ENCODE data around the gene GCN1.

GCN1 gene

GRCh38 chr12:120172053-120172452, 22.5 kb downstream of the GCN1 start:
- DNase-seq, result no peak

GRCh38 chr12:120170631-120171030, 23.9 kb downstream of the GCN1 start:
- DNase-seq, result no peak

- no peak for DNase-seq
Observed at GRCh38 chr12:120169946-120170345, 24.6 kb downstream of the GCN1 start.

- DNase-seq, result no peak
Observed at GRCh38 chr12:120168337-120168736, 26.2 kb downstream of the GCN1 start.

GRCh38 chr12:120167529-120168095, 26.9 kb downstream of the GCN1 start:
- DNase-seq, result no peak

GRCh38 chr12:120164293-120164692, 30.2 kb downstream of the GCN1 start:
- DNase-seq, result no peak

GRCh38 chr12:120162763-120163162, 31.8 kb downstream of the GCN1 start:
- DNase-seq, result no peak

GRCh38 chr12:120161852-120162251, 32.7 kb downstream of the GCN1 start:
- DNase-seq, result no peak

- no peak for DNase-seq
Observed at GRCh38 chr12:120159509-120160237, 34.8 kb downstream of the GCN1 start.

GRCh38 chr12:120158351-120158750, 36.2 kb downstream of the GCN1 start:
- no peak for DNase-seq

- no peak for DNase-seq
Observed at GRCh38 chr12:120157678-120158077, 36.8 kb downstream of the GCN1 start.

- no peak for DNase-seq
Observed at GRCh38 chr12:120156315-120157259, 37.9 kb downstream of the GCN1 start.

- DNase-seq, result no peak
Observed at GRCh38 chr12:120155072-120155471, 39.4 kb downstream of the GCN1 start.

- DNase-seq, result no peak
Observed at GRCh38 chr12:120150919-120151525, 43.5 kb downstream of the GCN1 start.

- no peak for DNase-seq
Observed at GRCh38 chr12:120148011-120148410, 46.5 kb downstream of the GCN1 start.

- no peak for DNase-seq
Observed at GRCh38 chr12:120145164-120145563, 49.4 kb downstream of the GCN1 start.

- no peak for DNase-seq
Observed at GRCh38 chr12:120144215-120144614, 50.3 kb downstream of the GCN1 start.

- no peak for DNase-seq
Observed at GRCh38 chr12:120142231-120142877, 52.2 kb downstream of the GCN1 start.

- DNase-seq, result no peak
Observed at GRCh38 chr12:120141336-120141735, 53.2 kb downstream of the GCN1 start.

GRCh38 chr12:120140603-120141002, 53.9 kb downstream of the GCN1 start:
- no peak for DNase-seq

- DNase-seq, result no peak
Observed at GRCh38 chr12:120139958-120140357, 54.6 kb downstream of the GCN1 start.

- DNase-seq, result no peak
Observed at GRCh38 chr12:120138366-120138765, 56.1 kb downstream of the GCN1 start.

- DNase-seq, result no peak
Observed at GRCh38 chr12:120137833-120138232, 56.7 kb downstream of the GCN1 start.
